ENCODE measurements around the gene TGFBR1.

- no peak for TF ChIP-seq CTCF (IDR thresholded peaks at IDR 0.05)
- TF ChIP-seq POLR2A (IDR thresholded peaks at IDR 0.05) = no peak
Observed at GRCh38 chr9:99201603-99202002, 96.7 kb downstream of the TGFBR1 start.
